PC-3 (cell line): ENCODE results near the gene DVL3. TPM values are rescaled to one million over a fixed set of nuclear protein-coding genes. Genes with fewer than 3 reads are reported as not detected.

Source experiments
- ATAC-seq: fragments of 200-7000 bp; cut with Tn5 transposase; 2 replicates; pipeline ENCODE4 v1.9.1; 2020; ENCODE audit warnings: mild to moderate bottlenecking, moderate library complexity
- BruUV-seq: library from RNA; stranded (reverse); fragments of 400-500 nt; replicated peaks from 2 replicates; lab custom pipeline; 2021; lab: Mats Ljungman, UMichigan
- CTCF ChIA-PET: fragments of 300-600 bp; sonication (Branson Sonifier 250); formaldehyde crosslinking; loops from one replicate; lab custom pipeline; 2022; ENCODE audit warnings: antibody characterized with exemption; lab: Charles Lee
- POLR2A ChIA-PET: fragments of 300-600 bp; sonication (Branson Sonifier 250); formaldehyde crosslinking; loops from one replicate; lab custom pipeline; 2022; ENCODE audit warnings: antibody characterized with exemption; ENCODE audit not compliant: unreplicated experiment; lab: Charles Lee
- DNase-seq: peaks from one replicate; pipeline ENCODE4 v3.0.0-alpha.2; 2015
- H2AFZ ChIP-seq: fragments of 300-600 bp; sonication (generic); 2 replicates; pipeline ENCODE4 v1.6.0; 2016; ENCODE audit warnings: antibody characterized with exemption, low read length
- H3F3A ChIP-seq: fragments of 300-600 bp; sonication (generic); one replicate; pipeline ENCODE4 v1.6.0; 2017; ENCODE audit warnings: antibody characterized with exemption, low read length, control low read depth, mild to moderate bottlenecking; ENCODE audit not compliant: unreplicated experiment
- H3K27ac ChIP-seq: fragments of 300-600 bp; sonication (generic); 2 replicates; pipeline ENCODE4 v1.5.1; 2016; ENCODE audit warnings: mild to moderate bottlenecking, low read length
- H3K27me3 ChIP-seq: fragments of 300-600 bp; sonication (generic); 2 replicates; pipeline ENCODE4 v1.6.1; 2016; ENCODE audit warnings: low read length, mixed read lengths
- H3K36me3 ChIP-seq: fragments of 300-600 bp; sonication (generic); 2 replicates; pipeline ENCODE4 v1.6.1; 2016; ENCODE audit warnings: low read depth, mixed run types, low read length, mixed read lengths
- H3K4me1 ChIP-seq: fragments of 300-600 bp; sonication (generic); 2 replicates; pipeline ENCODE4 v1.5.1; 2016; ENCODE audit warnings: low read length; ENCODE audit not compliant: insufficient read depth
- H3K4me2 ChIP-seq: fragments of 300-600 bp; sonication (generic); 2 replicates; pipeline ENCODE4 v1.6.0; 2016; ENCODE audit warnings: low read length
- H3K4me3 ChIP-seq: fragments of 300-600 bp; sonication (generic); 2 replicates; pipeline ENCODE4 v1.5.1; 2016; ENCODE audit warnings: mild to moderate bottlenecking, low read length, mixed read lengths
- H3K79me2 ChIP-seq: fragments of 300-600 bp; sonication (generic); 2 replicates; pipeline ENCODE4 v1.6.1; 2017; ENCODE audit warnings: low read length, mixed read lengths
- H3K9ac ChIP-seq: fragments of 300-600 bp; sonication (generic); 2 replicates; pipeline ENCODE4 v1.6.0; 2016; ENCODE audit warnings: mild to moderate bottlenecking, low read length
- H3K9me2 ChIP-seq: fragments of 300-600 bp; sonication (generic); replicated peaks from 2 replicates; pipeline ENCODE4 v1.6.1; 2016; ENCODE audit warnings: mixed run types, low read length, mixed read lengths
- H3K9me3 ChIP-seq: fragments of 300-600 bp; sonication (generic); 2 replicates; pipeline ENCODE4 v1.6.1; 2016; ENCODE audit warnings: low read length, mixed read lengths
- H4K20me1 ChIP-seq: fragments of 300-600 bp; sonication (generic); 2 replicates; pipeline ENCODE4 v1.6.1; 2016; ENCODE audit warnings: low read length, mixed read lengths
- CTCF ChIP-seq: fragments of 300-600 bp; sonication (generic); conservative IDR thresholded peaks from 2 replicates; pipeline ENCODE4 v1.5.1; 2017; ENCODE audit warnings: antibody characterized with exemption, low read depth, mild to moderate bottlenecking, low read length
- EZH2 ChIP-seq: fragments of 300-600 bp; sonication (generic); IDR thresholded peaks from one replicate; pipeline ENCODE4 v1.6.1; 2017; ENCODE audit warnings: antibody characterized with exemption, mild to moderate bottlenecking, low read length; ENCODE audit not compliant: unreplicated experiment
- EZH2phosphoT487 ChIP-seq: fragments of 300-600 bp; sonication (generic); IDR thresholded peaks from 2 replicates; pipeline ENCODE4 v1.6.1; 2018; ENCODE audit warnings: mild to moderate bottlenecking, antibody characterized with exemption, low read length, borderline replicate concordance
- intact Hi-C: fragments of 100-400 bp; cut with micrococcal nuclease; formaldehyde crosslinking; loops from 2 replicates; pipeline ENCODE4 v1.9.0; 2023
- total RNA-seq: library from RNA; depleted of rRNA; stranded (reverse); fragments of >200 nt; gene quantifications from 2 replicates; pipeline ENCODE4 v1.2.3, GENCODE V29; 2014

The DVL3 gene
- total RNA-seq, 1 experiment from 2014 or later = 50.6 TPM

- H3K4me1 ChIP-seq = no peaks in the 10 kb centered on the region
- H3F3A ChIP-seq = no peaks in the 10 kb centered on the region
- peaks cover 15% of the 10 kb centered on the region for H3K36me3 ChIP-seq
- no peak for DNase-seq
- H2AFZ ChIP-seq = no peak overlapping the region
- H3K4me2 ChIP-seq = no peak overlapping the region
- intact Hi-C loops = no loop called here
- no peaks in the 10 kb centered on the region for H3K9me3 ChIP-seq
- TF ChIP-seq EZH2 = no peak
- no peak for TF ChIP-seq EZH2phosphoT487
- no peak for TF ChIP-seq CTCF
- no peak overlapping the region for H3K27ac ChIP-seq
- no peaks in the 10 kb centered on the region for H3K79me2 ChIP-seq
- no peaks in the 10 kb centered on the region for H3K9me2 ChIP-seq
- BruUV-seq = no TSS peak
- ChIA-PET CTCF (no interaction called here), POLR2A (no interaction called here)
- ATAC-seq = no peak
- H3K4me3 ChIP-seq = no peak overlapping the region
- no peaks in the 10 kb centered on the region for H3K27me3 ChIP-seq
- no peak overlapping the region for H3K9ac ChIP-seq
- H4K20me1 ChIP-seq = no peaks in the 10 kb centered on the region
These were observed 43.3 kb downstream of the DVL3 start for GRCh38 chr3:184198509-184198908.

- no peak for TF ChIP-seq EZH2
- no peak for TF ChIP-seq EZH2phosphoT487
- no peak for TF ChIP-seq CTCF
- no TSS peak for BruUV-seq
- H3K27me3 ChIP-seq = 0 out of 2 replicates have a peak, but pooled peaks cover 3% of the 10 kb centered on the region
- ATAC-seq (no peak), DNase-seq (no peak)
- no peak overlapping the region for H3K4me2 ChIP-seq
- no peaks in the 10 kb centered on the region for H3K9me3 ChIP-seq
- no peaks in the 10 kb centered on the region for H3K4me1 ChIP-seq
- intact Hi-C loops = no loop called here
- CTCF ChIA-PET = no interaction called here
- no peaks in the 10 kb centered on the region for H3K36me3 ChIP-seq
- H3K9me2 ChIP-seq = no peaks in the 10 kb centered on the region
- no peak overlapping the region for H3K9ac ChIP-seq
- H3K79me2 ChIP-seq = no peaks in the 10 kb centered on the region
- no peak overlapping the region for H2AFZ ChIP-seq
- H3F3A ChIP-seq = no peaks in the 10 kb centered on the region
- POLR2A ChIA-PET = no interaction called here
- H4K20me1 ChIP-seq = no peaks in the 10 kb centered on the region
- H3K4me3 ChIP-seq = no peak overlapping the region
- no peak overlapping the region for H3K27ac ChIP-seq
These were observed 45.6 kb downstream of the DVL3 start for GRCh38 chr3:184200825-184201224.

- intact Hi-C loops = no loop called here
- Histone ChIP-seq H4K20me1 (no peaks in the 10 kb centered on the region), H3K27me3 (peaks cover 22% of the 10 kb centered on the region), H3K27ac (no peak overlapping the region), H3F3A (no peaks in the 10 kb centered on the region), H3K79me2 (no peaks in the 10 kb centered on the region), H3K9me3 (no peaks in the 10 kb centered on the region), H2AFZ (no peak overlapping the region), H3K9ac (no peak overlapping the region), H3K9me2 (no peaks in the 10 kb centered on the region), H3K4me2 (no peak overlapping the region), H3K4me3 (no peak overlapping the region), H3K36me3 (no peaks in the 10 kb centered on the region), H3K4me1 (no peaks in the 10 kb centered on the region)
- ChIA-PET POLR2A (no interaction called here), CTCF (interaction anchor here (0.6 kb wide), 1 partner anchor 308 kb away, joined by 5 read pairs; no protein-coding TSS in a partner anchor)
- TF ChIP-seq CTCF (no peak), EZH2 (no peak), EZH2phosphoT487 (no peak)
- DNase-seq (no peak), ATAC-seq (no peak)
- BruUV-seq = no TSS peak
These were observed 48.3 kb downstream of the DVL3 start for GRCh38 chr3:184203526-184203925.
